Peyer's patch (tissue), 4 donors: Measurements from ENCODE around the gene DOCK4.

Experiments used
- POLR2A ChIP-seq, 2 donors: fragments of 450-650 bp; IDR thresholded peaks; one replicate each; pipeline ENCODE4 v1.5.1; 2017; ENCODE audit warnings: antibody characterized with exemption in 2 of 2, mild to moderate bottlenecking in 2 of 2, moderate library complexity in 2 of 2
- TF ChIP-seq, protein P1 (sequence below), 6 experiments: fragments of 450-650 bp in 4 of 6; fragments of 200-600 bp in 2 of 6; sonication (generic) in 1 of 6; IDR thresholded peaks; one replicate each; pipeline ENCODE4 v1.5.1; 2017 to 2019; ENCODE audit warnings: antibody characterized with exemption in 6 of 6, mild to moderate bottlenecking in 3 of 6, moderate library complexity in 1 of 6

DNA sequence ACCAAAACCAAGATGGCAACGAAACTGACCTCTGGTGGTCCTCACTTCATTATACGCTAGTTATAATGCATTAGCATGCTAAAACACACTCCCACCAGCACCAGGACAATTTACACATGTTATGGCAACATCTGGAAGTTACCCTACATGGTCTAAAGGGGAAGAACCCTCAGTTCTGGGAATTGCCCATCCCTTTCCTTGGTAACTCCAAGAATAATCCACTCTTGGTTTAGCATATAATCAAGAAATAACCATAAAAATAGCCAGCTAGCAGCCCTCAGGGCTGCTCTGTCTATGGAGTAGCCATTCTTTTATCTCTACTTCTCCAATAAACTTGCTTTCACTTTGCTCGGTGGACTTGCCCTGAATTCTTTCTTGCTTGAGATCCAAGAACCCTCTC lies 191.1 kb downstream of the DOCK4 start:
- TF ChIP-seq, protein P1, sequence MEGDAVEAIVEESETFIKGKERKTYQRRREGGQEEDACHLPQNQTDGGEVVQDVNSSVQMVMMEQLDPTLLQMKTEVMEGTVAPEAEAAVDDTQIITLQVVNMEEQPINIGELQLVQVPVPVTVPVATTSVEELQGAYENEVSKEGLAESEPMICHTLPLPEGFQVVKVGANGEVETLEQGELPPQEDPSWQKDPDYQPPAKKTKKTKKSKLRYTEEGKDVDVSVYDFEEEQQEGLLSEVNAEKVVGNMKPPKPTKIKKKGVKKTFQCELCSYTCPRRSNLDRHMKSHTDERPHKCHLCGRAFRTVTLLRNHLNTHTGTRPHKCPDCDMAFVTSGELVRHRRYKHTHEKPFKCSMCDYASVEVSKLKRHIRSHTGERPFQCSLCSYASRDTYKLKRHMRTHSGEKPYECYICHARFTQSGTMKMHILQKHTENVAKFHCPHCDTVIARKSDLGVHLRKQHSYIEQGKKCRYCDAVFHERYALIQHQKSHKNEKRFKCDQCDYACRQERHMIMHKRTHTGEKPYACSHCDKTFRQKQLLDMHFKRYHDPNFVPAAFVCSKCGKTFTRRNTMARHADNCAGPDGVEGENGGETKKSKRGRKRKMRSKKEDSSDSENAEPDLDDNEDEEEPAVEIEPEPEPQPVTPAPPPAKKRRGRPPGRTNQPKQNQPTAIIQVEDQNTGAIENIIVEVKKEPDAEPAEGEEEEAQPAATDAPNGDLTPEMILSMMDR (IDR thresholded peaks at IDR 0.05), result no peak
- no peak for TF ChIP-seq POLR2A (IDR thresholded peaks at IDR 0.05)
